GM19468 (cell line): ENCODE measurements around the gene SNX33.

Source experiments
- ATAC-seq: cut with Tn5 transposase; IDR thresholded peaks from one replicate; pipeline ENCODE4 v1.9.1; 2021; ENCODE audit warnings: mild to moderate bottlenecking, moderate library complexity, moderate number of reproducible peaks; ENCODE audit not compliant: unreplicated experiment; ENCODE audit errors: extremely low read depth

The SNX33 gene

DNA sequence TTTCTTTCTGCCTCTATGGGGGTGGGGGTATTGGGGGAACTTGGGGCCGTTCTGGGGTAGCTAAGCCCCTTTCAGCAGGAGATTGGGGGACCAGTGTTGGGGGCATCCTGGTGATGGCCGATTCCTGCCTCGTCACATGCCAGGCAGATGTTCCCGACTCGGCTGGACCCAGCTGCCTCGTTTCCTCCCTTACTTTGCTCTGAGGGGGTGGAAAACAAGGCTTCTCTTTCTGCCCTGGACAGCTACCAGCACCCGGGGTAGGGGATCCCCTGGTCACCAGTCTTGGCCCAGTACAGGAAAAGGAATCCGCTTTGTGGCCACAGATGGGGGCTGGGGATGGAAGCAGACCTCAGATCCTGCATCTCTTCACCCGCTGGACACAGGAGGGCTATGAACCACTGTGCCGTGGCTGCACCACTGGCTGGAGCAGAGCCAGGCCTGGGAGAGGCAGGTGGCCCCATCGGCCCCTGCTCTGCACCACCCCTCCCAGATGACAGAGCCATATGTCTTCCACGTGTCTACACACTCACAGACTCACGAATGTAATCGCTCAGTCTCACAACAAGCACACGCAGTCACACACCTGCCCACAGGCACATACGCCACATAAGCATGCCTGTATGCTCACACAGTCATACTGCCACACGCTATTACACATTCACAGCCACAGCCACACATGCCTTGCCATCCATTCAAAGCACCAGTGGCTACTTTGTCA lies 12.4 kb downstream of the SNX33 start:
- ATAC-seq = no peak

DNA sequence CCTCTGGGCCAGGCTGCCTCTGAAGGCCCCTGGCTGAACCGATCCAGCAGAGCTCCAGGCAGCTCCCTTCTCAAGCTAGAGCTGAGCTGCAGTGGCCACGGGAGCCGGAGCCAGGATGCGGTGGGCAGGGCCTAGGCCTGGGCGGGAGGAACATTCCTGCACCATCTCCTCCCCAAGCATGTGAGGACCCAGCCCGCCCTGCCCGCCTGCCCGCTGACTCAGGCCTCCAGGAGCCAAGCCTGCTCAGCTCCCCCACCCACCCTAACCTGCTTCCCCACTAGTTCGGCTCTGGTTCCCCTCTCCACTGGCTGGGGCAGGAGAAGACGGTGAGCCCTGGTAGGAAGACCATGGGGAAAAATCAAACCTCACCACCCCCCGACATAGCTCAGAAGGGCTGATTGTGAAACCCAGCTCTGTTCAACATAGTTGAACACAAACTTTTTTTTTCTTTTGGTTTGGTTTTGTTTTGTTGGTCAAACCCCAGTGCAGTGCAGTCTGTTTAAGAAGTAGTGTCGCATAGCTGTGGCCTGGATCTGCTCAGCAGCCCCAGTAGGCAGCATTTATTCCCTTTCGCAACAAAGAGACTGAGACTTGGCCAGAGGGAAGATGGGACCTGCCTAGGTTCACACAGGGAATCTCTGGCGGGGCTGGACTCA lies 13.5 kb downstream of the SNX33 start:
- no peak for ATAC-seq

DNA sequence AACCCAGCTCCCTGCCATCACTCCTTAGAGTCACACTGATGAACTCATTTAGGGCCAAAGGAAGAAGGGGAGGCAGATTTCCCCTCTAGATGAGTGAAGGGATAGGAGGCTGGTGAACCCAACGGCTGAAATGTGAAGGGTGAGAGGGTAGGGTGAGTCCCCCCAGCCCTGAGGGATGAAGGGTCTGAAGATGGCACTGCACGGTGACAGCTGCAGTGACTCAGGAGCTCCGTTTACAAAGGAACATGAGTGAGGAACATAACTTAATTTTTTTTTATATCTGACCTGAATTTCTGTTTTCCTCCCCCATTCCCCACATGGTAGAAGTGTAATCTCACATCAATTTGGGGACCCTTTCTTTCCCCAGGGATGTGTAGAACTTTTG lies 14.0 kb downstream of the SNX33 start:
- ATAC-seq = no peak

DNA sequence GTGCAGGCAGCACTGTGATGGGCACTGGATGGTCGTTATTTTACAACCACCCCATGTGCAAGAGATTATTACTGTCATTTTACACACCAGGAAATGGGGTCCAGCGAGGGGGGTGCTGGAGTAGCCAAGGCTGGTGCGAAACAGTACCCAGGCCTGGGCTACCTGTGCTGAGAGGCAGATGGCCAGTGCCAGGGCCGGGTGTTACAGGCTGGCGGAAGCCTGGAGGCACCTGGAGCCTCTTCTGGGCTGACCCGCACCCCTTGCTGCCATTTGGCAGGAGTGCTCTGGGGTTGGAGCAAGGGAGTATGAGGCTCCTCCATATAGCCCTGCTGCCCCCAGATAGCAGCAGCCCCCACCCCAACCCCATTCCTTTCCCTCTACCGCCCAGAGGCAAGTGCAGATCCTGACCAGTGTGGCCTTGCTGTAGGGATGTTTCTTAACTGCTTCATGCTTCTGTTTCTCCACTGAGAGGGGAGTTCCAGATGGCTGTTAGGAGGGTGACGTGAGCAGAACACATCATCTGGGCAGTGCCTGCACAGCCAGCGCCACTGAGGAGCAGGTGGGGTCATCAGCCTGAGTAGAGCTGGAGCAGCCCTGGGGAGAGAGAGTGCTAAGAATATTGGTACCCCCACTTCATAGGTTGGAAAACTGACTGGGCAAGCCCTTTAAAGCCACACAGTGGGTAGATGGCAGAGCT lies 15.3 kb downstream of the SNX33 start:
- no peak for ATAC-seq

DNA sequence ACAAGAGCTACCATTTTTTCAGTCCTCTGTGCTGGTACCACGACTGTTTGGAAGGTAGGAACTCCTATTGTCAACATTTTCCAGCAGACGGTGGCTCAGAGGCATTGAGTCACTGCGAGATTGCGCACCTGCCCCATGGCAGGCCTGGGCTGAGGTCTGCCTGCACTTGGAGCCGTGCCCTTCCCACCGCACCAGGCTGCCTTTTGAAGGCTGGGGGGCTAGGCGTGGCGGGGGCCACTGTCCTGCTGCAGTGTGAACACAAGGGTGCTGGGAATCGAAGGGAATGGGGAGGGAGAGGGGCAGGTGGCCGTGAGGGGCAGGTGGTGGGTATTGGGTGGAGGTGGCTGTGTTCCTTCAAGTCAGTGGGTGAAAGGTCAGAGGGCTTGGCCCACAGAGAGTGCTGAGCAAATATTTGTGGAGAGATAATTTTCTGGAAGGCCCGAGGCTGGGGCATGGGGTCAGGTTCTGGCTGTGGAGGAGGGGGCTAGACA lies 16.3 kb downstream of the SNX33 start:
- no peak for ATAC-seq

DNA sequence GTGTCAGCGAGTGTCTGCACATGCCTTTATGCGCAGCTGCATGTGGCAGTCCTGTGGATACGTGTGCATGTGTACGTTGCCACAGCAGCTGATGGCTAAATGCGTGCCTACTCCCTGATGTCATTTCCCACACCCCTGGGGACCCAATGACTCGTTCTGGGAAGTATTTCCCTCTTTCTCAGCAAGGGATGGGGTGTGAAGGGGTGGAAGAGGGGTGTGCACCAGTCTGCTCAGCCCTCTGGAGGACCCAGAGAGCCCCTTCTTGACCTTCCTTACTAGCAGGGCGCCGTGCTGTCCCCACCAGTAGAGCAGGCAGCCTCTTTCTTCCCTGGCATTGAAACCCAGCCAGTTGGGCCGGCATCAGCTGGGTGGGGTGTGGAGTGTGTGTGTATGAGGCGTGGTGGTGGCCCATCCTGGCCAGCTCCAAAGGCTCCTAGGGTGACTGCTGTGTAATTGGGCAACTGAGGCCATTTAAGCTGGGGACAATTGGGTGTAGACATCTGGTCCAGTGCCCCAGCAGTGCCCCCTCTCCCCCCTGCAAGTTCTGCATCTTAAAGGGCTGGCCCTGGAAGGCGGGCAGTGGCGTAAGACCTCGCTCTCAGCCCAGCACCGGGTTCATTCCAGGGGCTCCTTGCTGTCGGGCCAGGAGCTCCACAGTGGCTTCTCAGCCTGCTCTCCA lies 19.2 kb downstream of the SNX33 start:
- ATAC-seq = no peak

DNA sequence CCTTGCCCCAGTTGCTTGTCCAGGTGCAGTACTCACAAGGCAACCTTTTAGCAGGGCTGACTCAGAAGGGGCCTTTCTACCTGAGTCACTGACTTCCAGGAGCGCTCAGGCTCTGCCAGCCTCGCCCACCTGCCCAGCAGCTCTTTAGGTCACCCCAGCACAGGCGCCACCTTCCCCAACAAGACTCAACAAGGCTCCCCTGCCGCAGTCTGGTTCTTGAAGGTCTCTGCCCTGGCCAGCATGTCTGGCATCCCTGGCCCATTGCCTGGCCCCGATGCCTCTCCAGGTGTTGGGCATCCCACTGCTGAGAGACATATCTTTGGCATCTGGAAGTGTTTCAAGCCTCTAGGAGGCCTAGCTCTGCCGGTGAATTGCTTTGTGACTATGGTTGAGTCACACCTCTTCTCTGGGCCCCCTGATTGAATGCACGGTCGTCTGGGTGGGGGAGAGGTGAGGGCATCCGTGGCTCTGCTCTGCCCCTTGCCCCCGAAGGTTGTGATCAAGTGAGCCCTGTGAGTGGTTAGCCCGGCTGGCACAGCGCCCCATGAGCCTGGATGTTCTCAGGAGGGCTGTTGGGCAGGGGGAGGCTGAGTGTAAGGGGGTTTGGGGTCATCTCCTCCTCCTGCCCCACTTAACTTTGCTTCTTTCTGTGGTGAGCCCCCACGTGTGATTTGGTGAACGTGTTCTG lies 21.6 kb downstream of the SNX33 start:
- no peak for ATAC-seq

DNA sequence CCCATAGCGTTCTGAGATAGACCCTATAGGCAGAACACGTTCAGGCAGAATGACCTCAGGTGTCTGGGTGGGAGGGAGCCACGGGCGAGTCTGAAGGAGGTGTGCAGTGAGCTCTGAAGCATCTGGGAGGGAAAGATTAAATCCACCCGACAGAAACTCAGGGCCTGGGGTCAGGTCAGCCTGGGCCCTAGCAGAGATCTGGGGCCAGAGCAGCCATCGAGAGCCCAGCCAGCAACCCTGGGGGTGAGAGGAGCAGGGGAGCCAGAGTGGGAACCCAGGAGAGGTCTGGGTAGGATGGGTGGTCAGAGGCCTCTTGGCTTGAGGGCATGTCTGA lies 22.1 kb downstream of the SNX33 start:
- ATAC-seq = no peak

DNA sequence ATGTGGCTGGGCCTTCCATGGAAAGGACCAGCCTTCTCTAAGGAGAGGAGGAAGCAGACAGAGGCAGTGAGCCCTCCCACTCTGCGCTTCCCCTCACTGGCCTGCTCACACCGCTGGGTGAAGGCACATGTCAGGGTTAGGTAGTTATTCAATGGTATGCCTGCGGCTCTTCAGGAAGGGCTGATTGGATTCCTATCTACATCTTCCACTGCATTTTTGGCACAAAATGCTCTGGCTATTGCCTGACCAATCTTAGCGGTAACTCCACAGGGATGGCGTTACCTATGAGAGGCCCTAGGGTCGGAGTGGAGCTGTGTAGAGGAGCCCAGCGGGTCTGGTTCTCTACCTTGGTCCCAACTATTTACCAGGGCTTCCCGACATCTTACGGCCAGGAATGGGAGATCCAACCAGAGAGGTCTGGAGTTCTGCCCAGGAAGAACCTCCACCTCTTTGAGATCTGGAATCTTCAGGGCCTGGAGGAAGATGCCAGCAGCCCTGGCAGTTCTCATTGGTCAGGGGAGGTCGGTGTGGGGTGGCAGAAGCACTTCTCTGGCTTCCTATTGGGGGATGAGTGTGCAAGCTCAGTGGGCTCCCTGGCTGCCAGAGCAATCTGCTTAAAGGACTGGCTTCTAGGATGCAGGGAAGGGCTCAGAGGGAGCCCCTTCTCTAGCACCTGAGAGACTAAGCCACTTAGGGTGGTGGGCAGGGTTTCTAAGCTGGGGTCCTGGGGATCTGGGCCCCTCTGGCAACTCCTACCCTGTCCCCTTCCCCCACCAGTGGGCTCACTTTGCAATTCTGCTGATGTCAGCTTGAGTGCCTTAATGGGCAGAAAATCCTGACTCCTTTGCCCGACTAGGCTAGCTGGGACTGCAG lies 24.3 kb downstream of the SNX33 start:
- ATAC-seq = no peak

DNA sequence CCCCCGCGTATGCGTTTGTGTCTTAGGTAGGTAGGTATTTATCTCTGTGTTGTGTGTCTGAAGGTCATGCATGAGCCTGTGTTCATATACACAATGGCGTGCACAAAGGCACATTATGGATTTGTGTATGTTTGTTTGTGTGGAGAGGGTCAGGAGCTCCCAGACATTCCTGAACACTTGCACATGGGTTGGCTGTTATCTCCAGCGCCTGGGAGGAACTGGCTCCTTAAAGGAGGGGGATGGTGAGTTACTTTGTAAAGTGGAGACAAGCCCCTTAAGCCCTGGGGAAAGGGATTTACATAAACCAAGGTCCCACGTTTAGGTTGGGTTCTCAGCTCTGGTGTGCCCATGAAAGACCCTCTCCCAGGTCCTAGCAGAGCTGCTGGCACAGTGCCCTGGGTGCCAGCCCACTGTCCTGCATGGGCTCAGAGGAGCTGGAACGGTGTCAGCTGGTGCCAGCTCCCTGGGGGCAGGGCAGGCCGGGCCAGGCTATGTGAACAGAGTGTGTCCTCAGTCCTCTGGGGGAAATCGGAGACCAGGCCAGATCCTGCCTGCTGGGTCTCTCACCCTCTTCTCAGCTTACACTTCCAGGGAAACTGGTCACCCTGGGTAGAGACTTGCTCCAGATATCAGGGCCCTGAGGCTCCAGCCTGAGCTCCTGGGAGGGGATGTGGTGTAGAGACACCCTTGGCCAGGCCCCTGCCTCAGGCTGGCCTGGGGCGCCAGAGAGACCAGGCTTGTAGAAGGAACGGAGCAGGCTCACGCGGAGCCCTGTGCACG lies 25.1 kb downstream of the SNX33 start:
- no peak for ATAC-seq

DNA sequence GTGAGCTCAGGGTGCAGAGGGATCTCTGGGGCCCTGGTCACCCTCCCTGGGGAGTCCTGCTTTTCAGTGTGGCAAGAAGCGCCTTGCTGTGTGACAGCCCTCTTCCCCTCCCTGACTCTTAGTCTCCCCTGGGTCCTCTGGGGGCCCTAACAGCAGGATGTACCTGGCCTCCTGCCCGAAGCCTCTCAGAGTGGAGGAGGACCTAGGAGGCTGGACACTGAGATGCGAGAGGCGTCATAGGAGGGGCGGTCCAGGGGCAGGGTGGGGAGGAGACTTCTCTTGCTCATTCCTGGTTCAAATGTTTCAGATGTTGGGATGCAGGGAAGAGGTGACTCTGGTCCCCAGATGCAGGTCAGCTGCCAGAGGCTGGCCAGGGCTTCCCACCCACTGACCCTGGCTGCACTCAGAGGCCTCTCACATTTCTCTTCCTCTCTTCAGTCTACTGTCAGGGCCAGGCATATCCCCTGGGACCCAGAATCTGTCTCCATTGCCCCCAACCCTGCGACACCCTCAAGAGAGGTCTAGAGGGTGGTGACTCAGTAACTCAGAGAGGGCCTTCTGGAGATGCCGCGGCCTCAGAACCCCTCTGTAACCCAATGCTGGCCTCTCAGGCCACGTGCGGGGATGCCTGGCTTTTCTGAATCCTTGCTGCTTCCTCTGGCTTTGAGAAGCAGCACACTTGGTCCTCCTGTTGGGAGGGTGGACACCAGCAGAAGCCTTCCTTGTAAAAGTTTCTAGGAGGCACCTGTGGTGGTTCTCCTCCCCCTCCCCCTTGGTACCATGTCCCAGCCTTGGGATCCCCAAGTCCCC lies 25.9 kb downstream of the SNX33 start:
- no peak for ATAC-seq

DNA sequence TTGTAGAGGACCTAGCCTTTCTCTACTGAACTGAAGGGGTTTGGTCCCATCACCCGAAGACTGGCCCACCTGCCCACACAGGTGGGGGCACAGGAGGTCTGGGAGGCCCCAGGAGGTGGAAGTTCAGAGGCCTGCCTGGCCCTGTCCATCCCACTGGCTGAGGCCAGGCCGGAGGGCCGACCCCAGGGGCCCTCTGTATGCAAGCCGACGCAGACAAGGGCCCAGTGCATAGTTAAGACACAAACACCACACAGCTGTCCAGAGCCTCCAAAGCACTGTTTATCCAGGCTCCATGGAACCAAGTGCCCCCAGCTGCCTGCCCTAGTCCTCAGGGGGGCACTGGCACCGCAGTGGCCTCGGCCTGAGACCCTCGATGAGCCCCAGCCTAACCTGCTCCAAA lies 26.7 kb downstream of the SNX33 start:
- no peak for ATAC-seq

DNA sequence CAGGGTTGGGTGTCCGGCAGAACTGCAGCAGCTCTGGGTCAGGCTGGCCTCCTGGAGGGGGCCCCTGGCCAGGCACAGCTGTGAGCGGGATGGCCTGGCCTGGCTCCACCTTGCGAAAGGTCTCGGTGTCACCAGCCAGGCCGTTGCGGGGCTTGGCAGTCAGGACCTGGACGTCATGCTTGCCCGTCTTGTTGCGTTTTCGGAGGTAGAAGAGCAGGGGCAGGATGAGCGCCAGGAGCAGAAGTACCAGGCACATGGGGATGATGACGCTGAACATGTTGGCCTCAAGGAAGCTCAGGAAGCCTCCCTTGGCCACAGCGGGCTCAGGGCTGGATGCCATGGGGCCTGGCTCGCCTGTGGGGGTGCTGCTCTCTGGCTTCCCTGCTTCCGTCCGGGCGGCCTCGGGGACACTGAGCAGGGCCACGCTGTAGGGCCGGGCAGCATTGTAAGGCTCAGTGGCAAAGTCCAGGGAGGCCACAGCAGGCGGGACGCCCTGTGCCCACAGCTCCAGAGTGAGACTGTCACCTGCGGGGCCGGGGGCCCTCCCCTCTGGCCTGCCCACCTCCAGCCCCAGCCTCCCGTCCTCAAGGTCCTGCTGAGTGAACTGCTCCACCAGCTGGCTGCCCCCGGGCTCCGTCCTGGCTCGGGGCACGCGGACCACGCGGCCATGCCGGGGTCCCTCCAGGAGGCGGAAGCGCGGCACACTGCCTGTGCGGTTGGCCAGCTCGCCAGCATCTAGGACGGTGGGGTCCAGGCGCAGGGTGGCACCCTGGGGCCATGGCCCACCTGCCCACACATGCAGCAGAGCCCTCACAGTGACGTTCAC lies 28.1 kb downstream of the SNX33 start:
- no peak for ATAC-seq

DNA sequence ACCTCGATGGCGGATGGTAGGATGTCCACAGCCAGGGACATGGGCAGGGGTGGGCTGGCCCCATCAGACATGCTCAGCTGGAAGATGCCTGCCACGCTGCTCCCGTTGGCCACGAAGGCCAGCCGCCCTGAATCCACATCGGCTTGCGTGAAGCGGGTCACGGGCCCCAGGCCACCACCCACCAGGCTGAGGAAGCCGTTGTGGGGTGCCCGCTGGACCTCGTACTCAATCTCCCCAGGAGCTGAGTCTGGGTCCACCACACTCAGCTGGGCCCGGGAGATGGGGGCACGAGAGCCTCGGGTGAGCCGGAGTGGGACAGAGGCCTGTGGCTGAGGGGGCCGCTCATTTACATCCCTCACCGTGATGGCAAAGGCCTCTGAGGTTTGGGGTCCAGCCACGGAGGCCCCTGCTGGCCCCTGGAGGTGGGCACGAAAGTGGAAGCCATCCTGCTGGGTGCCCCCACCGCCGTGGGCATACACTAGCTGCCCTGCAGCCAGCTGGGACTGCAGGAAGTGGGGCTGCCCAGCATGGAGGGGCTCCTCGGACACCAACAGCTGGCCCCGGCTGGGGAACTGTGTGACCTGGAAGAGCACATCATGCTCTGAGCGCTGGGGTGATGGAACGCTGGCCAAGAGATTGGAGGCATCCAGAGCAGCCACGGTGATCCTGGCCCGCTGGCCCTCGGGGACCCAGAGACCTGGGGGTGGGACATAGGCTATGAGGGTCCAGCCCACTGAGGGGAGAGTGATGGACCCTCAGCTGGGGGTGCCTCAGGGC lies 29.2 kb downstream of the SNX33 start:
- no peak for ATAC-seq

DNA sequence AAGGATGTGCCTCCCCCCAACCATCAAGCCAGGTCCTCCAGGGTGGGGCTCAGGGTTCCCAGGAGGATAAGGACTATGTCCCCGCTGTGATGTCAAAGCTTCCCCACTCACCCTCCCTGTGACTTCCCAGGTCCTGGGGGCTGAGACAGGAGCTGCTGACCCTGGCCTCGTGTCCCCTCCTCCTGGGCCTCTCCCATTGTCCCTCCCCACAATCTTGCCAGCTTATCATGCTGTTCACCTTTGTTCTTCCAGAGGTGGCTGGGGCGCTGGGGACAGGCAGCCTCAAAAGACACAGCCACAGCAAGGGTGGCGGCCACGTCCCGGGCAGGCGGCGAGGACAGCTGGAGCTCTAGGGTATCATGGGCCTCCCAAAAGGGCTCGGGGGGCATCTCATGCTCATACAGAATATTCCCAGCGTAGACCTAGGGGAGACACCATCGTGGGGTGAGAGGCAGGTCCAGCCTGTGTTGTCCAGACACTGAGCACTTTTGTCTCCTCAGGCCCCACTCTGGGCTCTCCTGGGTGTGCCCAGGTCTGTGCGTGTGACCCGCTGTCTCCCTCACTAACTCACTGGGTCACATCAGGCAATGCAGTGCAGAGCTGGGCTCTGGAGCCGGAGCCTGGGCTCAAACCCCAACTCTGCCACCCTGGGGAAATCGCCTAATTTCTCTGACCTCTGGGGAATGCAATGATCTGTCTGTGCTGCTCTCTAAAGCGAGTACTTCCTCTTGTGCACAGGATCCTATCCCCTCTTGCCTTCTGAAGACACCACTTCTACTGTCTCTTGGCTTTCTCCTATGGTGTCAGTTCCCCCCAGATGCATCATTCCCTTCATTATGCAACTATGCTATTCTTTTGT lies 30.0 kb downstream of the SNX33 start:
- ATAC-seq = no peak
